HG03060 (cell line): Measurements from ENCODE around the gene SERPINE3.

Experiments
- ATAC-seq: cut with Tn5 transposase; IDR thresholded peaks from one replicate; pipeline ENCODE4 v1.9.1; 2021; ENCODE audit warnings: low read depth, moderate number of reproducible peaks; ENCODE audit not compliant: unreplicated experiment

SERPINE3 gene

DNA sequence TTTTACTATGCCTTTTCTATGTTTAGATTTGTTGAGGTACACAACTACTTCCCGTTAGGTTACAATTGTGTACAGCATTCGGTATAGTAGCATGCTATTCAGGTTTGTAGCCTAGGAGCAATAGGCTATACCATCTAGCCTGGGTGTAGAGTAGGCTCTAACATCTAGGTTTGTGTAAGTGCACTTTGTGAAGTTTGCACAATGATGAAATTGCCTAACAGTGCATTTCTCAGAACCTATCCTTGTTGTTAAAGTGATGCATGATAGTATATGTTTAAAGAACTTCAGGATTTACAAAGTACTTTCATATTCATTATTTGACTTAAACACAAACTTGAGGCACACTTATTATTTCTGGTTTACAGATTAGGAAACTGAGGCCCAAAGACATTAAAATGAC lies 11.5 kb upstream of the SERPINE3 start:
- ATAC-seq = no peak

DNA sequence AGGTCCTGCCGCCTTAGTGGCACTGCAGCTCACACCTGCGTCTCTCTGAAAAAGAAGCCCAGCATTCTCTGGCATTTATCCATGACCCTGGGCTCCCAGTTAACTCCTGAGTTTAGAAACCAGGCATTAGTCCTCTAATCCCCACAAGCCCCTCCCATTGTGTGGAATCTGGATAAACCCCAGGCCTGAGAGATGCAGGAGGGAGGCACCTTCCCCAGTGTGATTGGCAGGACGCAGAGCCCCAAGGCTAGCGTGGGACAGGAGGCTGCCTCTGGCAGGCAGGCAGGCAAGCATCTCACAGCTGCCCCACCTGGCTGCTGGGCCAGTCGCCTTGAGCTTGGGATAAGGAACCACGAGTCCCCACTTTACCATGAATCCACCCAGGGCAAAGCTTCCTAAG lies 11.0 kb upstream of the SERPINE3 start:
- no peak for ATAC-seq

DNA sequence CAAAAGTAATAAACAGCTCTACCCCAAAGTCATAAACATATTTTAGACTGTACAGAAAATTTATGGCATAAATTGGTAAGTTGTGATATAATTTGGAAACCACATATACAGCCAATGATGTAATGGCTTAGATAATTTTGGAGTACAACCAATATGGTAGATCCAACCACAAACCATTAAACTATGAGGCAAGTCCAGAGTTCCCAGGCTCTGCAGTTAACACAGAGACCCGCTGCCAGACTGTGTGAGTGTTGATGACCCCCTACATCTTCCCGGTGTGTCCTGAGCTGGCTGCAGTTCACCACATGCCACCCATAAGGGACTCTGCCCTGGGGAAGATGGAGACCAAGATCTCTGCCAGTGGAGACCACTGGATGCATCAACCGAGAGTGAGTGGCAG lies 9.9 kb upstream of the SERPINE3 start:
- no peak for ATAC-seq

DNA sequence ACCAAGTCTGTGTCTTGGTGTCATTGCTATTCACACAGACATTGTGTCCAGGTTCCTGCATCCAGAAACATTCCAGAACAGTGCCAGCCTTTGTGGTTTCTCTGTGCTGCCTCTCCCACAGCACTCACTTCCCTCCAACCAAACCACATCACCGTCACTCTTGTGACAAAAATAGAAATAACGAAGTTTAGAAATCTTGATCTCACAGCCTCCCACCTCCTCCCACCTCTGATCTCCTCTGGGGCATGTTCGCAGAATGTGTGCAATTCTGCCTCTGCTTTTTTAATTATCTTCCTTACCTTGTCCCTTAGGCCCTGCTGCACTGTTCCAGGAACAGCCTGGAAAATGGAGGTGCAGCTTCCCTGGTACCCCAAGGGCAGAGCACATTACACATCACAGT lies 8.7 kb upstream of the SERPINE3 start:
- peak; percentile 38 for ATAC-seq

DNA sequence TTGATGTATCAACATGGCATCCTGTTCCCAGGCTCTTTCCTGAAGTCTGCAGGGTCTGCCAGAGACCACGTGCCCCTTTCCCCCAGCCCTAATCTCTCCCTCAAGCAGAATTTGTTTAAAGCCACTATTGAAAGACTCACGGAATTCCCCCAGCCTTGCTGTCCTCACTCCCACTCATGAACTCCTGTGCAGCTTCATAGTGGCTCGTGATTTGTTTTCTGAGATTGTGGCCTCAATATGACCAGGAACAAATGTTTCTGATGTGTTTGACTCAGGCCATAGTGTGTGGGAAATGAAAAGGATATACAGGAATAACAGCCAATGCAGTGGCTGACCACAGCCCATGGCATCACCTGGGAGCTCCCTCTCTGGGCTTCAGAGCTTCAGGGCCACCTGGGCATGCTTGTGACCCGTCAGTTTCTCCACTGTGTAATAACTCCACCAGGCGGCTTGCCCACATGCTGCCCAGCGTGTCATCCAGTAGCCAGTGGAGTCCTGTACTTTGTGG lies 8.1 kb upstream of the SERPINE3 start:
- ATAC-seq = no peak

DNA sequence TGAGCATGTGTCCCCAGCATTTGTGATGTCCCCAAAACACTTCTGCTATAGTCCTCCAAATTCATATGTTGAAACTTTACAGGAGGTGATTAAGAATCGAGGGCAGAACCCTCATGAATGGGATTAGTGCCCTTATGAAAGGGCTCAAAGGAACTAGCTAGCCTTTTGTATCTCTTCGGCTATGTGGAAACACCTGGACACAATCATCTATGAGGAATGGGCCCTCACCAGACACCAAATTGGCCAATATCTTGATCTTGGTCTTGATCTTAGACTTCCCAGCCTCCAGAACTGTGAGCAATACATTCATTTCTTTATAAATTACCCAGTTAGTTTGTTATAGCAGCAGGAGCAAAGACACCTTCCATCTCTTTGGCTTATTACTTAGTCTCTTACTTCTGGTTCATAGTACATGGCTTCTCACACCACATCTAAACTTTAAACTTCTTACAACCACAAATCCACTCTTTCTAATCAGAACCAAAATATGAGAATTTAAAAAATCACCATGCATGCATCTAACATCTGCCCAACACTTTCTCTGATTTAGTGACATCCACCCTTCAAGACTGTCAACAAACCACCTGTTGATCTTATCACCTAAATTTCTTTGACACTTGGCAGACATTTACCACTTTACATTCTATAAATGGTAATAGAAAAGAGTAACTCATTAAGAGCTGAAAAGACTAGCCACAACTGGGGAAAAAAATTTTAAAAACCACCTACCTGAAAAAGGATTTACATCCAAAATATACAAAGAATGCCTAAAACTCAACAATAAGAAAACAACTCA lies 6.7 kb upstream of the SERPINE3 start:
- ATAC-seq = no peak

DNA sequence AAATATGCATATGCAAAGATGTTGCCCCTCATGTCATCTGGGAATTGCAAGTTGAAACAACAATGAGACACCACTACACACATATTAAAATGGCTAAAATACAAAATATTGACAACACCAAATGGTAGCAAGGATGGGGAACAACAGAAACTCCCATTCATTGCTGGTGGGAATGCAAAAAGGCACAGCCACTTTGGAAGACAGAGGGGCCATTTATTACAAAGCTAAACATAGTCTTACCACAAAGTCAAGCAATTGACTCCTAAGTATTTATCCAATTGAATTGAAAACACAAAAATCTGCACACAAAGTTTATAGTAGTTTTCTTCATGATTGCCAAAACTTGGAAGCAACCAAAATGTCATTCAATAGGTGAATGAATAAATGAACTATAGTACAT lies 6.1 kb upstream of the SERPINE3 start:
- ATAC-seq = no peak

DNA sequence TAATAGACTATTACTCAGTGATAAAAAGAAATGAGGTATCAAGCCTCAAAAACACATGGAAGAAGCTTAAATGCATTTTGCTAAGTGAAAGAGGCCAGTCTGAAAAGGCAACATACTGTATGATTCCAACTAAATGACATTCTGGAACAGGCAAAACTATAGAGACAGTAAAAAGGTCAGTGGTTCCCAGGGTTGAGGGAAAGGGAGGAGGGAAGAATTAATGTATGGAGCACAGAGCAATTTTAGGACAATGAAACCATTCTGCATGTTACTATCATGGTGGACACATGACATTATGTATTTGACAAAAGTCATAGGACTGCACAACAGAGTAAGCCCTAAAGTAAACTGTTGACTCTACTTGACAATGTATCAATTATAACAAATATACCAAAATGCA lies 5.7 kb upstream of the SERPINE3 start:
- no peak for ATAC-seq

DNA sequence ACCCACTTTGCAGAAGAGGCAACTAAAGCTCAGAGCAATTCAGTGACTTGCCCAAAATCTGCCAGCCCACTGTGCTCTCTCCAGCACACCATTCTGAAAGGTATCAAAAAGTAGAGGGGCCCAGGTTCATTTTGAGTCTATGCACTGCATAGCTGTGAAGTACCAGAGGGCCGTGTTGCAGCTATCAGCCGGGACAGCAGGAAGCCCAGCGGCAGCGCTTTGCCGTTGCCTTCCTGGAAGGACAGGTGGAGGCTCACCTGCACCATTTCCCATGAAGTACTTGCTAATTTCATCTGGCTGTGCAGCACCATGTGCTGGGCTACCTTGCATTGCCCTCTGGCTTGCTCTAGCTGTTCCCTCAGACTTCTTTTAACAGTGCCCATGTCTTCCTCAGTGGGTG lies 2.7 kb upstream of the SERPINE3 start:
- ATAC-seq = no peak

DNA sequence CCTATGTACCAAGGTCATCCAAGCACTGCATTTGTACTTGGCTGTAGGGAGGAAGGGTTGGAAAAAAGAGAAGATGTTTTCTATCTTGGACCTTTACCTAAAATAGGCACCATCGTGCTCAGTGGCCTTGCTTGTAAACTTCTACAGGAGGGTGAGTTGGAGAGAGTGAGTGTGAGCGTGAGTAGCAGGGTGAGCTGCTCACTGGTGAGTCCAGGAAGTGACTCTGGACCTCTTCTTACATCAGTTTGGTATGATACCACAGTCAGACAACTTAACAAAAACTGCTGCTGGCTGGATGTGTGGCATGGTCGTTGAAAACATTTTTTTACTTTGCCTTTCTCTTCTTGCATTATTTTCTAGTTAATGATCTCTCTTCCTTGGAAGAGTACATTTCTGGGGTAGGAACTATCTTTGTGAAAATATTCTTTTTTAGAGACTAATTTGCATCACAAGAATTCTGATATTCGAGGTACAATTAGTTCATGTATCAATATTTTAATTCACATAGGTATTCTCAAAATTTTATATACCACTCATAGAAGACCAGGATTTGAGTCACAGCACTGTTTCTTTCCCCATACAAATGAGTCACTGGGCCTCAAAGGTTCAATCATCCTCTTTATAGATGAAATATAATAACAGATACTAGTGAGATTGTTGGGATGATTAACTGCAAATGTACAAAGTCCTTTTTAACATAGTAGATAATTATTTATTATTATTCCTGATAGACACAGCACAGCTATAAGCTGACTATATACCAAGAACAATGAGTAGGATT lies 651 bp downstream of the SERPINE3 start:
- no peak for ATAC-seq

DNA sequence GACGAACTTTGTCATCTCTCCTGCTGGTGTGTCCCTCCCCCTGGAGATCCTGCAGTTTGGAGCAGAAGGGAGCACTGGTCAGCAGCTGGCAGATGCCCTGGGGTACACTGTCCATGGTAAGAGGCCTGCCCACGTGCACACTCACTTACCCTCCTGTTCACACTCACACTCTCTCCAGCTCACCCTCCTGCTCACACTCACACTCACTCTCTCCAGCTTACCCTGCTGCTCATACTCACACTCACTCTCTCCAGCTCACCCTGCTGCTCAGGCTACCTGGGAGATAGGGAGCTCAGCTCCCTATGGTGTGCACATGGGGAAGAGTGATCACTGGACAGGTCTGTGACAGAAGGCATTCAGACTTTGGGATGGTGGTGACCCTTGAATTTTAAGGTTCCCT lies 1.7 kb downstream of the SERPINE3 start:
- ATAC-seq = no peak

DNA sequence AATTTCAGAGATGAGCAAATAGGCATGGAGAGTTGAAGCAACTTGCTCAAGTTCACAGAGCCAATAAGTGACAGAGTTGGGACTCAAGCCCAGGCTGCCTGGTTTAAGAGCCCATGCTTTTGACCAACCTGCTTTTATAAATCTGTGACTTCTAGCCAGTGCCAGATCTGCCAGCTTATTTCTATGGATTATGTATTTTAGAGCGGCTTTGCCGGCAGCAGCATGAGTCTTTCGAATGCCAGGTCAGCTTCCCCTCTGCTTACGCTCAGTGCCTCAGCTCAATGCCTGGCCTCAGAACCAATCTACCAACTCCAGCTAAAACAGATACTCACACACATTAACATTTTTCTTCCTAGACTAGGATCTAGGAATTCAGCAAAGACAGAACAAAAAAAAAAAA lies 2.3 kb downstream of the SERPINE3 start:
- no peak for ATAC-seq

DNA sequence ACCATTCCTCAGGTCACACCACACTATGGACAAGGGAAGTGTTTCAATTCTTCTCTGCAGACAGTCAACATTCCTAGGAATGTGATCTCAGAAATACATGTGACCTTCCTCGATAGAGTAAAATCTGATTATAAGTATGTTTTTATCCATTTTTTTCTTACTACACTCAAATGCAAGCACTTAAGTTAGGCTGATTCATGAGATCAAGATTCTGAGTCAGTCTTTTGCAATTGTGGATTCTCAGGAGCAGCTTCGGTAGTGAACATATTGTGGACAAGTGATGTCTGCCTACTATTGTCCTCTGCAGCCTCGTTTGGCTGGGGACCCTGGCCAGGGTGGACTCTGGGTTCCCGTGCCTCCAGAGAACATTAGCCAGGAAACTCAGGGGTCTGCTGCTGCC lies 3.2 kb downstream of the SERPINE3 start:
- no peak for ATAC-seq

DNA sequence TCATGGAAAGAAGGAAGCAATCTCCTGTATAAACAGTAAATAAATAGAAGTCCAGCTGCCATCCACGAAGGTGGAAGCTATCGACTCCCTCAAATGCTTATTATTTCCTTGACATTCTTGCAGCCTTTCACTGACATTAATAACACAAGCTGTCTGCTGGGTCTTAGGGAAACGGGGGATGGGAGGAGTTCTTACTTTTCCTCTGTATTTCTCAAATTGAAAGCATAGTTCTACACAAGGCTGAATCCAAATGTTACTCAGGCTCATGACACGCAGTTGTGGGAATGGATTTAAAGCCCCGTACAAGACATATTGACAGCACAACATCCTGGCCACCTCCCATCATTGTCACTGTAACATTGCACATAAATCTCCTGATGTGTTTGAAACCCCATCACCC lies 4.0 kb downstream of the SERPINE3 start:
- ATAC-seq = no peak

DNA sequence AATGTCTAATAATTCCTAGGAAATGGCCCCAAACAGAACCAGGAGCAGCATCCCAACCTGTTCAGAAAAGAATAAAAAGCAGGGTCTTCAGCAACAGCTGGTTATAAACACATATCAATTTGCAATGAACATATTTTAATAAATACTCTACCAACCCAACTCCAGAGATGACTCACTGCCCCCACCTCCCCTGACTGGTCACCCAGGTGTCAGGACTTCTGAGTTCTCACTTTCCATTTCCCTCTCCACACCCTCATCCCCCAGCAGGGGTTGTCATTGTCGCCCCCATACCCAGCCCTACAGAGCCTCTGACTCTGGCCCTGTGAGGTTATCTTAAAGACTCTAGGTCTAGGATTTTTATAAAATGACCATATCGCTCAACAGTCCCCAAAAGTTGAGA lies 6.9 kb downstream of the SERPINE3 start:
- no peak for ATAC-seq

DNA sequence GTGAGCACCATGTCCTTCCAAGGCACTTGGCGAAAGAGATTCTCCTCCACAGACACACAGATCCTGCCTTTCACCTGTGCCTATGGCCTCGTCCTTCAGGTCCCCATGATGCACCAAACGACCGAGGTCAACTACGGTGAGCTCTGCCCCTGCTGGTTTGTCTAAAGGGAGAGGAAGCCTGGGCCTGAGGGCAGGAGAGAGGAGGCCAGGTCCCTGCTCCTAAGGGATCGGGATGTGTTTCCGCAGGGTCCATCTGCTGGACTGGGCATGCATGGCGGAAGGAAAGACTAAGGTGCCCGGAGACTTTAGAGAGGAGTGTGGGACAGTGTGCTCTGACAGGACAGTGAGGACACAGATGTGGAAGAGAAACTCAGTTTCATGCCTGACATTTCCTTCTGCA lies 7.6 kb downstream of the SERPINE3 start:
- ATAC-seq = no peak

DNA sequence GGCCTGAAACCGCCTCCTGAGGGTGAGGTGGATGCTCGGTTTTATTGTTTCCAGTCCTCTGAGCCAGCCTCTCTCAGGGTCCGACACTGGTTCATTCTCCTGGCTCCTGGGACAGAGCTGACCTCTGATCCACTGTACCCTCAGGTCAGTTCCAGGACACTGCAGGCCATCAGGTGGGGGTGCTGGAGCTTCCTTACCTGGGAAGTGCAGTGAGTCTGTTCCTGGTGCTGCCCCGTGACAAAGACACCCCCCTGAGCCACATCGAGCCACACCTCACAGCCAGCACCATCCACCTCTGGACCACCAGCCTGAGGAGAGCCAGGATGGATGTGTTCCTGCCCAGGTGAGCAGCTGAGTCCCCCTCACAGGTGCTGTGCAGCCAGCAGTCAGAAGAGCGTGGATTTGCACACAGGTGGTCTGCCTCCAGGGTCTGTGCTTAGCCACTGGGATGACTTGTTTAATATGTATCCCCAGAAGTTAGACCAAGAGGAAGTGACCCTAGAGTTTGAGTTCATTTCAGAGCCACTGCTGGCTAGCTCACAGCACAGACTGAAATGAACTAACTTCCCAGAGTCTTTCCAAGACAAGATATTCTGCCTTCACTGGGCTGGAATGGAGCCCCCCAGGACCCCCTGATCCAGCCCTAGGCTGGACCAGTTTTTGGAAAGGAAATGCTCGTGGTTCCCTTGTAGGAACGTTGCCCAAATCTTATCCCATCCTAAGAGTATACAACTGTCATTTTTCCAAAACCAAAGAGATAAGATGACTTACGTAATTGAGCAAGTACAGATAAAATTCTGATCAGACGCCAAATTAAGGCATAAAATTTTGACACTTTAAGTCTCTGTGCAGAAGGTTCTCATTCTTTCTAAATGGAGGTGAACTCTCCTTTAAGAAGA lies 8.8 kb downstream of the SERPINE3 start:
- no peak for ATAC-seq

DNA sequence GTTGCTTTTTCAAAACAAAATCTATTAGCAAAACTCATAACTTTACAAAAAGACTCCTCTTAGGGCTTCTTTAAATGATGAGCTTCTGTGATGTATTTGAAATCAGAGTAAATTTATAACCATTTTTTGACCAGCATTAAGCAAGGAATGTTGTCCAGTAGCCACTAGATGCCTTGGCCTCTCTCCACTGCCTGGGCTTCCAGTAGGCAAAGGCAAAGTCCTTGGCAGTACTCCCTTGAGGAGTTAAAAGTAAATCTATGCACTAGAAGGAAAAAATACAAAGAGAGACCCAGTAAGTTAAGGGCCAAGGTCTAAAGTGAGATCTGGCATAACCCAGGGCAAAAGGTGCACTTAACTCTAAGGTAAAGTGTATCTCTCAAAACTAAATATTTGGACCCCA lies 9.5 kb downstream of the SERPINE3 start:
- ATAC-seq = no peak

DNA sequence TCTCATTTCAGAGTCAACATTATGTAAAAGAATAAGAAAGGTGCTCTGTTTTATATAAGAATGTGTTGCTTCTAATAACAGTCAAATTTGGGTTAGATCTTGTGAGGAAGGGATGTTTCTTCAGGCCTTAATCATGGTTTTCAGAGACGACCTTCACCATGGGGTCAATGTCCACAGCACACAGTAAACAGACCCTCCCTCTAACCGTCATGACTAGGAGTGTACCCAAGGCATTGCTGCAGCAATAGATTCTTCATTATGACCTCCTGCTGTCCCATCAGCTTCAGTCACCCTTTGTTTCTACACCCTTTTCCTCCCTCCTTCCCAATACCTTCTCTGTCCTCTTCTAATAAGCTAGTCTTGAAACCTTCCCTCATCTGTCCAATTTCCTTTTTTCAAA lies 15.7 kb downstream of the SERPINE3 start:
- no peak for ATAC-seq

DNA sequence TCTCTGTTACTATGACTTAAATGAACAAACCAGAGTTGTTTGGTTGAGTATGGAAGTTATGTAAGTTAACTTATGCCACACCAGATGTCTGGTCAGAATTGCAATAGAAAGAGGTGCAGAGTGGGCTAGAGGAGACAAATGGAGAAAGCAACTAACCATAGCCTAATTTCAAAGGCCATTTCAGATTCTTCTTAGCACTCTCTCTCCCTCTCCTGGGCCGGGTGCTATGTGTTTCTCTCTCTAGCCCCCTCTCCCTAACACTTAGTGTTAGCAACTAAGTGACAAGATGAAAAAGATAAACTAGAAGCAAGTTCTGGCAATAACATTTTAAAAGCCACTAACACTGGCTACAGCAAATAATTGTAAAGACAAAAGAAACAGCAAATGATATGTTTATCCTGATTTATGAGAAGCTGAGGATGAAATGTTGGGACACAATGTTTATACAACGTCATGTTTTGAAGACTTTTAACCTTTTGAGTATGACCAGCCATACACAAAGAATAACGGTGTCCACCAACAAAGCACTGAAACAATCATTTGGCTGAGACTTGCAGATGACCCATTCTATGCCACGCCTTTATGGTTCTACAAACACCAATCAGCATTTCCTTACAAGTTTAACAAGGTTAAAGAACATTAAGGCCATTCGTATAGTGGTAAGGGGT lies 18.6 kb downstream of the SERPINE3 start:
- no peak for ATAC-seq
